ENCODE results near the gene ALG12. TPM values are rescaled to one million over a fixed set of nuclear protein-coding genes. Genes with fewer than 3 reads are reported as not detected.

ALG12 gene
- total RNA-seq, 1 experiment from 2014 or later = 18.6 TPM

DNA sequence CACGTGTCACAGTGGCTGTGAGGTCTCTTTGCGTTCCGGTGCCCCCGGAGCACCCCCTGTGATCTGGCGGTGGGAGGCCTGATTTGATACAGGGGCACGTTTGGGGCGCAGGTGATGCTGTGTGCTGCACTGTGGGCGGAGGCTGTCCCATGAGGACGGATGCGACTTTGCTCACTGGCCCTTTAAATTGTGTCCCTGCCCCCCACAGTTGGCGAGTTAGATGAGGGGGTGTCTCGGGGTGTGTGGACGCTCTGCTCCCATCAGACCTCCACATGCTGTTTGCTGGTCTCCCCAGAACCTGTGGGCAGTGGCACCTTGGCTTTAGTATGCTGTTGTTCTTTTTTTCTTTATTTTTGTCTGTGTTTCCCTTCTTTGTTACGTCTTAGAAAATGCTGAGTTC, 59.4 kb downstream of the ALG12 start:
- intact Hi-C loops (cut with micrococcal nuclease; ENCODE audit: unreplicated experiment) = no loop called here
- POLR2A ChIA-PET (ENCODE audit: low non-redundant PET) = no interaction called here
- CTCF ChIA-PET = no interaction called here
- Histone ChIP-seq H3K36me3 (ENCODE audit: insufficient read depth, low read length, poor library complexity, severe bottlenecking) (no peaks in the 10 kb centered on the region), H3K4me1 (ENCODE audit: insufficient read depth, low read length, poor library complexity, severe bottlenecking) (peaks cover 9% of the 10 kb centered on the region), H3K9me3 (ENCODE audit: low read depth, low read length, poor library complexity, severe bottlenecking) (no peaks in the 10 kb centered on the region), H3K27ac (ENCODE audit: low read depth, low read length, poor library complexity, severe bottlenecking) (no peak overlapping the region), H3K27me3 (replicated peaks; ENCODE audit: insufficient read depth, low read depth, low read length, poor library complexity) (no peaks in the 10 kb centered on the region), H3K4me3 (ENCODE audit: low read depth, low read length, poor library complexity, severe bottlenecking) (no peak overlapping the region)
- TF ChIP-seq, protein P1, sequence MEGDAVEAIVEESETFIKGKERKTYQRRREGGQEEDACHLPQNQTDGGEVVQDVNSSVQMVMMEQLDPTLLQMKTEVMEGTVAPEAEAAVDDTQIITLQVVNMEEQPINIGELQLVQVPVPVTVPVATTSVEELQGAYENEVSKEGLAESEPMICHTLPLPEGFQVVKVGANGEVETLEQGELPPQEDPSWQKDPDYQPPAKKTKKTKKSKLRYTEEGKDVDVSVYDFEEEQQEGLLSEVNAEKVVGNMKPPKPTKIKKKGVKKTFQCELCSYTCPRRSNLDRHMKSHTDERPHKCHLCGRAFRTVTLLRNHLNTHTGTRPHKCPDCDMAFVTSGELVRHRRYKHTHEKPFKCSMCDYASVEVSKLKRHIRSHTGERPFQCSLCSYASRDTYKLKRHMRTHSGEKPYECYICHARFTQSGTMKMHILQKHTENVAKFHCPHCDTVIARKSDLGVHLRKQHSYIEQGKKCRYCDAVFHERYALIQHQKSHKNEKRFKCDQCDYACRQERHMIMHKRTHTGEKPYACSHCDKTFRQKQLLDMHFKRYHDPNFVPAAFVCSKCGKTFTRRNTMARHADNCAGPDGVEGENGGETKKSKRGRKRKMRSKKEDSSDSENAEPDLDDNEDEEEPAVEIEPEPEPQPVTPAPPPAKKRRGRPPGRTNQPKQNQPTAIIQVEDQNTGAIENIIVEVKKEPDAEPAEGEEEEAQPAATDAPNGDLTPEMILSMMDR (conservative IDR thresholded peaks at IDR 0.05; ENCODE audit: low read depth, low read length) = no peak
- TF ChIP-seq EZH2 (IDR thresholded peaks at IDR 0.05; ENCODE audit: borderline replicate concordance, low read depth, low read length, poor library complexity, severe bottlenecking) = no peak
- no TSS peak for BruUV-seq (replicated peaks)
- DNase-seq (ENCODE audit: low spot score) = no peak

DNA sequence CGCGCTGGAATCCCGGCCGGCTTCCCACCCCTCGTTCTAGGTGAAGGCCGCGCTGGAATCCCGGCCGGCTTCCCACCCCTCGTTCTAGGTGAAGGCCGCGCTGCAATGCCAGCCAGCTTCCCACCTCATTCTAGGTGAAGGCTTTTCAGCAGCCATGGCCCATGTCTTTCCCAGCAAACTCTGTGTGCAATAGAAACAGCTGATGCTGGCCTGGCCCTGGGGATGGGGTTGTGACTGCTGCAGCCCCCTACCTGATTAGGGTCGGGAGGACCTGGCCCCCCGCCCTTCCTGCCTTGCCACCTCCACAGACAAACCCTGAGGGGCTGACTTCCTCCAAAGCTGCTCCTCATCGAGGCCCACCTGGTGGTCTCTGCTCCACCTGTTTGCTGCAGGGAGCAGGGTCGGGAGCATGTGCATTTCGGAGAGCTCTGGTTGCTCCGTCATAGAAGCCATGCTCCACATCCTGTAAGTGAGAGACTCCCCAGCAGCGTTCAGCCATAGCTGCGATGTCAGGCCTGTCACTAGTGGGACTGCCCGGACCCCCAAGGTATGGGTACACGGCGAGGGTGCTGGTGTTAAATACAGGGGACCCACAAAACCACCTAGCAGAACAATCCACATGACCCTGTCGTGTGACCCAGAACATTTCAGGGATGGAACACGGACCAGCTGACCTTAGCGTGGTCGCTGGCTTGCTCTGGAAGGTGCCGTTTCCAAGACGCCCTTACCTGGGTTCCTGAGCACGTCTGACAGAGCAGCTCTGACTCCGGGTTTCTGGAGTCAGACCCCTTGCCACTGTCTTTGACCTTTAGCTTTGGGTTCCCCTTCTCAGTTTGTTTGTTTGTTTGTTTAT, 61.2 kb downstream of the ALG12 start:
- CTCF ChIA-PET = no interaction called here
- POLR2A ChIA-PET (ENCODE audit: low non-redundant PET) = no interaction called here
- Histone ChIP-seq H3K27me3 (replicated peaks; ENCODE audit: insufficient read depth, low read depth, low read length, poor library complexity) (no peaks in the 10 kb centered on the region), H3K4me3 (ENCODE audit: low read depth, low read length, poor library complexity, severe bottlenecking) (no peak overlapping the region), H3K9me3 (ENCODE audit: low read depth, low read length, poor library complexity, severe bottlenecking) (no peaks in the 10 kb centered on the region), H3K27ac (ENCODE audit: low read depth, low read length, poor library complexity, severe bottlenecking) (no peak overlapping the region), H3K36me3 (ENCODE audit: insufficient read depth, low read length, poor library complexity, severe bottlenecking) (no peaks in the 10 kb centered on the region), H3K4me1 (ENCODE audit: insufficient read depth, low read length, poor library complexity, severe bottlenecking) (peaks cover 12% of the 10 kb centered on the region)
- no peak for DNase-seq (ENCODE audit: low spot score)
- BruUV-seq (replicated peaks) = no TSS peak
- TF ChIP-seq, protein P1 (conservative IDR thresholded peaks at IDR 0.05; ENCODE audit: low read depth, low read length) = no peak
- TF ChIP-seq EZH2 (IDR thresholded peaks at IDR 0.05; ENCODE audit: borderline replicate concordance, low read depth, low read length, poor library complexity, severe bottlenecking) = no peak
- intact Hi-C loops (cut with micrococcal nuclease; ENCODE audit: unreplicated experiment) = no loop called here

DNA sequence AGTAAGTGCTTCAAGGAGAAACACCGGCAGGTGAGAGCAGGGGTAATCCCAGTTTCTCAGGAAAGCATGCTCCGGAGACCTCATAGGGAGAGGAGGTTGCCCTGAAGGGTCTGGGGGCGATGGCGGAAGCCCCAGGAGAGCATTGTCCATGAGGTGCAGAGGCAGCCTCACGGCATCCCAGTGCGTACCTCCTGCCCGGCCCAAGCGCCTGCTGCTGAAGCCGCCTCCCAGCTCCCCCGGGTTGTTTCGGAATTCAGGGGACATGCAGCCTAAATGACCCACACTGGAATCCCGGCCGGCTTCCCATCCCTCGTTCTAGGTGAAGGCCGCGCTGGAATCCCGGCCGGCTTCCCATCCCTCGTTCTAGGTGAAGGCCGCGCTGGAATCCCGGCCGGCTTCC, 61.9 kb downstream of the ALG12 start:
- Histone ChIP-seq H3K27ac (ENCODE audit: low read depth, low read length, poor library complexity, severe bottlenecking) (no peak overlapping the region), H3K36me3 (ENCODE audit: insufficient read depth, low read length, poor library complexity, severe bottlenecking) (no peaks in the 10 kb centered on the region), H3K27me3 (replicated peaks; ENCODE audit: insufficient read depth, low read depth, low read length, poor library complexity) (no peaks in the 10 kb centered on the region), H3K4me3 (ENCODE audit: low read depth, low read length, poor library complexity, severe bottlenecking) (no peak overlapping the region), H3K4me1 (ENCODE audit: insufficient read depth, low read length, poor library complexity, severe bottlenecking) (peaks cover 12% of the 10 kb centered on the region), H3K9me3 (ENCODE audit: low read depth, low read length, poor library complexity, severe bottlenecking) (no peaks in the 10 kb centered on the region)
- CTCF ChIA-PET = no interaction called here
- TF ChIP-seq EZH2 (IDR thresholded peaks at IDR 0.05; ENCODE audit: borderline replicate concordance, low read depth, low read length, poor library complexity, severe bottlenecking) = no peak
- TF ChIP-seq, protein P1 (conservative IDR thresholded peaks at IDR 0.05; ENCODE audit: low read depth, low read length) = no peak
- intact Hi-C loops (cut with micrococcal nuclease; ENCODE audit: unreplicated experiment) = no loop called here
- POLR2A ChIA-PET (ENCODE audit: low non-redundant PET) = no interaction called here
- DNase-seq (ENCODE audit: low spot score) = no peak
- BruUV-seq (replicated peaks) = no TSS peak
